Suprapubic skin (tissue), 3 donors: ENCODE data around the gene BSPRY.

Experiments used
- EP300 ChIP-seq: sonication (generic); formaldehyde crosslinking; IDR thresholded peaks from one replicate; pipeline ENCODE4 v1.6.1; 2017; ENCODE audit warnings: antibody characterized with exemption
- POLR2A ChIP-seq, 2 donors: fragments of 450-650 bp; IDR thresholded peaks; one replicate each; pipeline ENCODE4 v1.6.1; 2017; ENCODE audit warnings: antibody characterized with exemption in 2 of 2, mild to moderate bottlenecking in 2 of 2, moderate library complexity in 2 of 2
- TF ChIP-seq, protein P1 (sequence below), 2 donors: fragments of 200-600 bp in 1 of 2; fragments of 450-650 bp in 1 of 2; sonication (generic) in 1 of 2; IDR thresholded peaks; one replicate each; pipeline ENCODE4 v1.5.1; 2016 to 2019; ENCODE audit warnings: antibody characterized with exemption in 2 of 2, mild to moderate bottlenecking in 1 of 2, moderate library complexity in 1 of 2

DNA sequence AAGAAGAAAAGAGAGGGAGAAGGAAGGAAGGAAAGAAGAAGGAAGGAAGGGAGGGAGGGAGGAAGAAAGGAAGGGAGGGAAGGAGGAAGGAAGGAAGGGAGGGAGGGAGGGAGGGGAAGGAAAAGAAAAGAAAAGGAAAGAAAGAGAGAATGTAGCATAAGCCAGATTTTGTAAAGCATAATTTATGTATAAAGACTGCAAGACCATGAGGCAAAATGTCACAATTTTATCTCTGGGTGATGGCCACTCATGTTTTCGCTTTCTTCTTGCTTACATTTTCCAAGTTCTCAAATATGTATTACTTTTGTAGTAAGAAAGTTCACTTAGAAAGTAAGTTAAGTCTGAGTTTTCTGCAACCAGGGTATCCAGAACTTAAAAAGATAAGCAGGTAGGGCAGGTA is 42.8 kb upstream of the BSPRY start:
- TF ChIP-seq EP300 = no peak
- TF ChIP-seq POLR2A (IDR thresholded peaks at IDR 0.05) = no peak
- TF ChIP-seq, protein P1, sequence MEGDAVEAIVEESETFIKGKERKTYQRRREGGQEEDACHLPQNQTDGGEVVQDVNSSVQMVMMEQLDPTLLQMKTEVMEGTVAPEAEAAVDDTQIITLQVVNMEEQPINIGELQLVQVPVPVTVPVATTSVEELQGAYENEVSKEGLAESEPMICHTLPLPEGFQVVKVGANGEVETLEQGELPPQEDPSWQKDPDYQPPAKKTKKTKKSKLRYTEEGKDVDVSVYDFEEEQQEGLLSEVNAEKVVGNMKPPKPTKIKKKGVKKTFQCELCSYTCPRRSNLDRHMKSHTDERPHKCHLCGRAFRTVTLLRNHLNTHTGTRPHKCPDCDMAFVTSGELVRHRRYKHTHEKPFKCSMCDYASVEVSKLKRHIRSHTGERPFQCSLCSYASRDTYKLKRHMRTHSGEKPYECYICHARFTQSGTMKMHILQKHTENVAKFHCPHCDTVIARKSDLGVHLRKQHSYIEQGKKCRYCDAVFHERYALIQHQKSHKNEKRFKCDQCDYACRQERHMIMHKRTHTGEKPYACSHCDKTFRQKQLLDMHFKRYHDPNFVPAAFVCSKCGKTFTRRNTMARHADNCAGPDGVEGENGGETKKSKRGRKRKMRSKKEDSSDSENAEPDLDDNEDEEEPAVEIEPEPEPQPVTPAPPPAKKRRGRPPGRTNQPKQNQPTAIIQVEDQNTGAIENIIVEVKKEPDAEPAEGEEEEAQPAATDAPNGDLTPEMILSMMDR (IDR thresholded peaks at IDR 0.05) = no peak
